HG03060 (cell line): ENCODE measurements around the gene CEP85L.
A peak's percentile ranks its signal among the peaks of the same experiment; 100 is the strongest.

ENCODE experiments used
- ATAC-seq: cut with Tn5 transposase; IDR thresholded peaks from one replicate; pipeline ENCODE4 v1.9.1; 2021; ENCODE audit warnings: low read depth, moderate number of reproducible peaks; ENCODE audit not compliant: unreplicated experiment

The CEP85L gene

DNA sequence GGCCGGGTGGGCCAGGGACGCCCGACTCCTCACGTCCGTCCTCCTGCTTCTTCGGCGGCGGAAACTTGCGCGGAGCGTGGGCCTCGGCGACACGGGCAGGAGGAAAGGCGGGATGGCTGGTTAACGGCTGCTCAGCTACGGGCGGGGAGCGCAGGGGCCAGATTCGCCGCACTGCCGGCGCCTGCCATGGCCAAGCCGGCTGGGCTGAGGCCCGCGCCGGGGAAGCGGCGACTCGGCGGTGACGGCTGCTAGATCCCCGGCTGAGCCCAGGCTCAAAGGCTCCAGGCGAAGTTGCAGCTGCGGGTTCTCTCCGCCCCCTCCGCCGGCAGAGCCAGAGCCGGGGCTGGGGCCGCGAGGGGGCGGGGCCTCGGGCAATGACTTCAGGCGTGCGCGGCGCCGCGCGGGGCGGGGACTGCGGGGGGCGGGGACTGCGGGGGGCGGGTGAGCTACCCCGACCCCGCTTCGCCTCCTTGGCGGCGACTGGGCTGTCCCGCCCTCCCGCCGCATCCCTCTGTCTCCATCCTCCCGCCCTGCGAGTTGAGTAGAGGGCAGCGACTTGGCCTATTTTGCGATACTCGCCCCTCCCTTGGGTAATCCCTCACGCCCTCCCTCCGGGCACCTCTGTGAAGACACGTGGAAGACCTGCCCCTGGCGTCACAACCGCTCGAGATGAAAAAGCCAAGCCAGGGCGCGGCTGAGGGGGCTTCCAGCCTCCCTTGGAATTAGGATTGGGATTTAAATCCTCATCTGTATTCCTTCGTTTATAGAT, at the start of gene CEP85L:
TSS of gene CEP85L (minus strand) at position 310 of the 769 bp plus-strand sequence. CDS start 322 bp downstream, outside the sequence.
- ATAC-seq: peak; percentile 65

DNA sequence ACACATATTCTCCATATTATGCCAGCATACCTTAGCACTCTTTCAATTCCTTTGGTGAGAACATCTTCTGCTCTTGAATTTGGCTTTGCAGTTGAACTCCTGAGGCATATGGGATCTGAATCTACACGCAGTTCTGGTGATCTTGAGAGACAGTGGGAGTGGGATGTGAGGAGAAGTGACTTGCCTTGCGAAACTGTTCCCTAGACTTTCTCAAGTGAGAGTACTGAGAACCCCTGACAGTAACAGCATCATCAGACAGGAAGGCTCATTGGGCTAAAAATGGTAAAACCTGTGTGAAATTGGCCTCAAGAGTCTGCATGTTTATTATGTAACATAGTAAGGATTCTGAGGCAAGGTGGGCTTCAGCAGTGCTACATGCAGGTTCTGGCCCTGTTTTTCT, 49.1 kb upstream of the CEP85L start:
- ATAC-seq: no peak

DNA sequence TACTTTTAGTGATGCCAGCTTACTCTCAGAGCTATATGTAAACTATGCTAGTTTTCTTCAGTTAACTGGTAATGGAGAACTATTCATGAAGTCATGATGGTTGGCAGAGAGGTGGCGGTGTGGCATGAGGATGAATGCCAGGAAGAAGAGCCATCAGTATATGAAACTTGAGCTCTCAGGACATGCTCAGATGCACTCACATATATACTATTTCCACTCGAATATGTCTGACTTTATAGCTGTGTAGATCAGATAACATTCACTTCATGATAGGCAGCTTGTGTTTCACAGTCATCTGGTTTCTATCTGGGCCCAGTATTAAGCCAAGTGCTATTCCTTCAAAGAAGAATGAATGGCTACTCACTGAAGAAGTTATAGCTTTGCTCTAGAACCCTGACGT, 46.2 kb upstream of the CEP85L start:
- no peak for ATAC-seq

DNA sequence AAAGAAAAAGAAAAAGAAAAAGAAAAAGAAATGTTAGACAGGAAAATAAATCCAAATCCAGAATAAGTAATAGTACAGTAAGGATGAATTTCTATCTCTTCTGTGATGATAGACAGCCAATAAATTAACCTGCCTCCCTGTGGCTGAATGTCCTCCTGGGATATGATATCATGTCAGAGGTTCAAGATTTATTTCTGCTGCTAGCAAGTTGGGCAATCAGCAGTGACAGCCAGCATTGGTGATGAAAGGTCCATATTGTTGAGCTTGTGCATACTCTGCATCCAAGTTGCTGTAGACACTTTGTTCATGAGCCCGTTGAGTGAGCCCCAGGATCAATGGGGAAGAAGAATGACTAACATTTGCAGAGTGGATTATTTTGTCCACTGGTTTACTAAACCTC, 44.9 kb upstream of the CEP85L start:
- ATAC-seq: no peak

DNA sequence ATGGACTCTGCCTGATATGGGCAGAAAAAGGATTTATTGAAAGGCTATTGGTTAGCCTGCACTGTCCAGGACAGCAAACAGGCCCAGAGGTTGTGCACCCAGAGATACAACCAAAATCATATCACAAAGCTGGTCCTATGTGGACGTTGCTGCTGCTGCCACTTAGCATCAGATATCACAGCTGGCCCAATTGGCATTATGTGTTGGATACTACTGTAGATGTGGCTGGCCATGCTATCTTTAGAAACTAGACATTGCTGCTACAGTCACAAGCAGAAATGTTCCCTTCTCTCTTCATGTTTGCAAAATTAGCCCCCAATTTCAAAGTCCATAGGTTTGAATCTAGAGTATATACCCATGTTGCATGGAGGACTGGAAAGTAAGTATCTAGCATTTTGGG, 42.2 kb upstream of the CEP85L start:
- no peak for ATAC-seq

DNA sequence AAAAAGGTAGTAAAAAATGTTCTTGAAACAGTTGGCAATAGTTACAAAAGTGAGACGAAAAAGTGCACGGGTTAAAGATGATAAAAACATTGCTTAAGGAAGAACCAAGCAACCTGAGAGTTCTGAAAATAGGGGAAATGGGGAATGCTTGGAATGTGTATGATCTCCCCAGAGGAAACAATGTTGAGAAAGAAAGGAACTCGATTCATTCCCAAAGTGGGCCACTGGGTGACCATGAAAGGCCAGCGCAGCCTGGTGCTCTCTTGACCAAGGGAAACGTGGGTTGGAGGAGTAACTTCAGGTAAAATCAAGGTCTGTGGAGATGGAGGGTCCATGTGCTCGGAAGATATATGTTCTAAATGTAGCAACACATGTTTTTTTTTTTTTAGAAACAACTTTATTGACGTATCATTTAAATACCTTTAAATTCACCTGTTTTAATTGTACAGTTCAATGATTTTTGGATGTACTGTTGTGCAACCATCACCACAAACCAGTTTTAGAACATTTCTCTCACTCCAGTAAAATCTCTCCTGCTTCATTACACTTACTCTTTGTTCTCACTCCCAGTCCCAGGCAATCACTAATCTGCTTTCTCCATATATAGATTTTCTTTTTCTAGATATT, 34.5 kb upstream of the CEP85L start:
- no peak for ATAC-seq

DNA sequence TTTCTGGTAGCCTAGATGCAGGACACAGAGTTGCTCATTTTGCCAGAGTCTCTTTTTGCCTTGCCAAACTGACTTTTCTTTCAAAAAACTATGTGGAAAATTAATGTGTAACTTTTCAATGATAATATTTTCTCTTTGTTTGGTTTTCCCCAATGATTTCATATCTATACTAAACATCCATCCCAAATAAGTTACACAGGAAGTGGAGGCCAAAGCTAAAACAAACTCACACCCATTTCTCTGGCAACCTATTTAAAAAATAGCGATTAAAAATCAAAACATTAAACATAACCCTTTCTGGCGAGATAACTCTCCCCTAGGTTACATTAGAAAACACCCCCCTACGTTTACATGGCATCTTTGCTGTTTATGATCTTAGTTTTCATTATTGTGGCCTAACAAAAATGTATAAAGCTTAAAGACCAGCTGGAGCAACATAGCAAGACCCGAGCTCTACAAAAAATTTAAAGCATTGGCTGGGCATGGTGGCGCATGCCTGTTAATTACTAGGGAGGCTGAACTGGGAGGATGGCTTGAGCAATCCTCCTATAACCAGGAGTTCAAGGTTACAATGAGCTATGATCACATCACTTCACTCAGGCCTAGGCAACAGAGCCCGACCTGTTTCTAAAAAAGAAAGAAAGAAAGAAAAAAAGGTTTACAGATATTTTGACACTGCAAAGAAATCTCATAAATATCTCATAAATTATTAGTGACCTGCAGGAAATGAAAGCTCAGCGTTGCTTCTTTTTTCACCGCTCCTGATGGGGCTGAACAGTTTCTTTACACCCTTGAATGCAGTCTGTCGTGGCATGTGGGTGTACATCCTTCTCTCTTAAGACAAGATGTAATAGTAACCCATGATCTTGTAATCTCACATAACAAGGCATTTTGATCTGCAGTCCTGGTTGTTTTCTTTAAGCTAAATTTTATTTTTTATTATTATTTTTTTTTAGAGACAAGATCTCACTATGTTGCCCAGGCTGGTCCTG, 32.8 kb upstream of the CEP85L start:
- no peak for ATAC-seq

DNA sequence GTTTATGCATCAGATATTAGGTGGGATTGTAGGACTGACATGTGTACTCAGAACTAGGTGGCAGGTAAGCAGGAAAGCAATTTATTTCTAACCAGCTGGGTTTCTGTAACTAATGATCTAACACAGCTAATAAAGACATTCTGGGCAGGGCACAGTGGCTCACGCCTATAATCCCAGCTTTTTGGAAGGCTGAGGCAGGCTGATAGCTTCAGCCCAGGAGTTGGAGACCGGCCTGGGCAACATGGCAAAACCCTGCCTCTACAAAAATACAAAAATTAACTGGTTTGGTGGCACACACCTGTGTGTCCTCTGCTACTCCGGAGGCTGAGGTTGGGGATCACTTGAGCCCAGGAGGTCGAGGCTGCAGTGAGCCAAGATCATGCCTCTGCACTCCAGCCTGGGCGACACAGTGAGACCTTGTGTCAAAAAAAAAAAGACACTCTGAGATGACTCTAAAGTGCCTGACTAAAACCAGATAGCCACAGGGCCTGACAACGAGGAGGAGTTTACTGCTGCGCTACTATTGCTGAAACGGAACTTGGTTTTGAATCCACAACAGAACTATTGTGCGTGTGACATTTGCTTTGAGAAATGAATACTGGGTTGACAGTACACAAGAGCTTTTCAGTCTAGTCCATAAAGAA, 29.2 kb upstream of the CEP85L start:
- ATAC-seq: no peak

DNA sequence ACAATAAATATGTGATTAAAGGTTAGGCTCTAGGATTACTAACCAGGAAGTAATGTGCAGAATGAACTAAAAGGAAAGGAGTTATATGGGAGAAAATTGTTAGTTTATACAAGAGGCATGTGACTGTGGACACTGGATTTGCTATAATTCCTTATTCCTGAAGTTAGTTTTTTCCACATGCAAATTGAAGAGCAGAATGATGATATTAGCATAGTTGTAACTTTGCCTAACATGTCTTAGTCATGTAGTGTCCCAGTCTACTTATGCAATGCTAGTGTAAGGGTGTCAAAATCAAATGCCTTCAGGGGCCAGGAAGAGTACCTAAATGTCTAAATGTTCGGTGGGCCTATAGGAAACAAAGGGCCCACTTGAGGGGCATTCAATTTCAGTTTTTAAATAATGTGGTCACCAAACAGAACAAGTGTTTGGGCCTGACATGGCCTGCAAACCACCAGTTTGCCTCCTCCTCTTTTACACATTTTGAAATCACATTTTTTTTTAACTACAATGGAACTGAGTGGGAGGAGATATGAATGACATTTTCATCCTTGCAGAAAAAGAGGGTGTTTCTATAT, 28.0 kb upstream of the CEP85L start:
- ATAC-seq: no peak

DNA sequence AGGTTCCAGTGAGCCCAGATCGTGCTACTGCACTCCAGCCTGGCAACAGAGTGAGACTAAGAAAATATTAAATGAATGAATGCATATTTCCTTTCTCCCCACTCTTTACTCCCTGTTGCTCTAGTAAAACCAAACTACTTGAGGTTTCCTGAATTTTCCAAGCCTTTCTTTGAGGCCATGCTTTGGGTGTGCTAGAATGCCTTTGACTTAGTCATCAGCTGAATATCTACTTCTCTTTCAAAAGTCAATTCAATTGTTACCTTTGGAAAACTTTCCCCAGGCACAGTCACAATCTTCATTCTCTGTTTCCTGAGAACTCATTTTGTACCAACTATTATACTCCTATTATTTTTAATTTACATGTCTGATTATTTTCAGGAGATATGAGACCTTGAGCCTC, 27.5 kb upstream of the CEP85L start:
- ATAC-seq: no peak

DNA sequence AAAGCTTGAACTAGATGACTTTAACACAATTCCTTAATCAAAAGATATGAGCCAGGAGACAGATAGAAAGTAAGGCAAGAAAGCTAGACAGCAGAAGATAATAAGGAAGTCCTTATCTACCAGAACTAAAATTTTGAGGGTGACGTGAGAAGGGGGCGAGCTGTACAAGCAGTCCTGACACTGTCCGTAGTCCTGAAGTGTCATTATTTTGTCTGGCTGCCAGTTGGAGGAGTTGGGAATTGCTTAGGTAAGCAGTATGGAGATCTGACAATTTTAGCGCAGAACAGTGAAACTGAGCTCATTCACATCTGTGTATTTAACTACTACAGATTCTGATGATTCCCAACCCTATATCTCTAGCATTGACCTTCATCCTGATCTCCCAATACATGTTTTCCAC, 25.8 kb upstream of the CEP85L start:
- ATAC-seq: no peak

DNA sequence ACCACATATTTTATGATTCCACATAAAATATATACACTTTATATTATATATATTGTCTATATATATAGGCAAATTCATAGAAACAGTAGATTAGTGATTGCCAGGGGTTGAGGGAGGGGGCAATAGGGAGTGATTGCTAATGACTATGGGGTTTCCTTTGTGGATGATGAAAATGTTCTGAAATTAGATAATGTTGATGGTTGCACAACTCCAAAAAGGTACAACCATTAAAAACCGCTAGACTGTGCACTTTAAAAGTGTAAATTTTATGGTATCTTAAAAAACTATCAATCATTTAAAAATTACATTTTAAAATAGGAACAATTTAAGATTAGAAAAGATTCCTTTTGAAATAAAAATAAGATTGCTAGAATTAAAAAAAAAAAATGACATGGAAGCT, 23.8 kb upstream of the CEP85L start:
- no peak for ATAC-seq

DNA sequence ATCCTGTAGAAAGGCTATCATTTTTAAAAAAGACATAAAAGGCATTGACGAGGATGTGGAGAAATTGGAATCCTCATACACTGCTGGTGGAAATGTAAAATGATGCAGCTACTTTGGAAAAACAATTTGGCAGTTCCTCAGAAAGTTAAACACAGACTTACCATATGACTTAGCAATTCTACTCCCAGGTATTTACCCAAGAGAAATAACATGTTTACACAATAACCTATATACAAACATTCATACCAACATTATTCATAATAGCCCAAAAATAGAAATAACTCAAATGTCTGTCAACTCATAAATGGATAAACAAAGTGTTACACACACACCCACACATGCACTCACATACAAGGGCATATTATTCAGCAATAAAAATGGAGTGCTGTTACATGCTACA, 23.4 kb upstream of the CEP85L start:
- no peak for ATAC-seq

DNA sequence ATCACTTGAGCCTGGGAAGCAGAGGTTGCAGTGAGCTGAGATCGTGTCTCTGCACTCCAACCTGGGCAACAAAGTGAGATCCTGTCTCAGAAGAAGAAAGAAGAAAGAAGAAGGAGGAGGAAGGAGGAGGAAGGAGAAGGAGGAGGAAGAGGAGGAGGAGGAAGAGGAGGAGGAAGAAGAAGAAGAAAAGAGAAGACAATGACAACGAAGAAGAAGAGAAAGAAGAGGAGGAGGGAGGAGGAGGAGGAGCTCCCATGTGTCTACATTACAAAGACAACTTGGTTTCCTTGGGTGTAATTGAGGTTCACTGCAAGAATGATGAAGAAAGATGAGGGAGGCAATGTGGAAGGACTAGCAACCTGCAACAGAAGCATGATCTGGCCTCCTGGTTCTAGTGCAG, 21.3 kb upstream of the CEP85L start:
- no peak for ATAC-seq

DNA sequence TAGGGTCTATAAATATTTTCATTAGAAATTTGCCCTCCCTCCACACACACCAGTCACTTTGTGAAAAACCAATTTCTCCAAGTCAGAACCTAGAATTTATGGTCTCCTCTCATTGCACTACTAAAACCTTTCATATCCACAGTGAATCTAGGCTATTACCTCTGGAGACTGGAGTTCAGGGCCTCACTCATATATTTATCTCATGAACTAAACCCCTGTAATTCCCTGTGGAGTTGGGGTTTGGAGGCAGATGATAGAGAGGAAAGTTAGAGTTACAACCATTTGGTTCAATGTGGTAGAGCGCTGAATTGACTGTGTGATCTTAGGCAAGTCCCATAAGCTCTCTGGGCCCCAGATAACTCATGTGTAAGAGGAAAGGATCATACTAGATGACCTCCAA, 18.2 kb upstream of the CEP85L start:
- ATAC-seq: no peak

DNA sequence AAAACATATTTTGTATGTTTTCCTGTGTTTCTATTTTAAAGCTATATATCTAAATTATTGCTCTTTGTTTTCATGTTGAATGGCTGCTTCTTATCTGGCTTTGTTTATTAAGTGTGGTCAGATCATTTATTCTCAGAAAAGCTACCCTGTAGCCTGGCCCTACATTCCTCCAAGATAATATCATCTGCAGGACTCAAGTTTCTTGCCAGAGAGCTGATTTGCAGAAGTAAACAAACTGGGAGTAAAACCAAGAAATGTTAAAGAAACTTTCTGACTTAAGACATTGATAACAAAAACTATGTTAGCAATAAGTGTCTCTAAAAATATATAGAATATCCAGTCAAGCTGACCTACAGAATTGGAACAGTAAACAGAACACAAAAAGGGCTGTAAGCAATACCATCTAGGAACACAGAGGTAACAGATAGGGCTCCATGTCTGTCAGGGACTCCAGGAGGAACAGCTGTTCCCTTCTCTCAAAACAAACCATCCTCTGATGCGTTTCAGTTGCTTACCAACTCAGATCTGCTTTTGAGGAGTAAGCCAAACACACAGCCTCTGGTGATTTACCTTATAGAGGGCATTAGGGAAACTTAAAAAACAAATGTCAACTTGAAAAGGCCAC, 17.5 kb upstream of the CEP85L start:
- no peak for ATAC-seq

DNA sequence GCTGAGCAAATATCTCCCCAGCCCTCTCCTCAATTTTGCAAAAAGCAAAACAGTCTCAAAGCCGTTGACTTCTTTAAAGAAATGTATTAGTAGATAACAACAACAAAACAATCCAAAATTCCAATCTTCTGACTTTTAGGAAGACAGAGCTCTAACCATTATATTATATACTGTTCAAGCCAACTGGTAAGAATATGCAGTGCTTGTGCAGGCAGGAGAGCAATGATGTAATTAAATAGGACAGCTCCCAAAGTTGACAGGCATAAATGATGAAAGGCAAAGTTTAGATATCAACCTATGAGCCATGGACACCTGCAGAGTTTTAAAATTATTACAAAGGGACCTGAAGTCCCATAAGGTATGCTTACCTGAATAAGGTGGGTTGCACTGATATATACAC, 16.6 kb upstream of the CEP85L start:
- ATAC-seq: no peak

DNA sequence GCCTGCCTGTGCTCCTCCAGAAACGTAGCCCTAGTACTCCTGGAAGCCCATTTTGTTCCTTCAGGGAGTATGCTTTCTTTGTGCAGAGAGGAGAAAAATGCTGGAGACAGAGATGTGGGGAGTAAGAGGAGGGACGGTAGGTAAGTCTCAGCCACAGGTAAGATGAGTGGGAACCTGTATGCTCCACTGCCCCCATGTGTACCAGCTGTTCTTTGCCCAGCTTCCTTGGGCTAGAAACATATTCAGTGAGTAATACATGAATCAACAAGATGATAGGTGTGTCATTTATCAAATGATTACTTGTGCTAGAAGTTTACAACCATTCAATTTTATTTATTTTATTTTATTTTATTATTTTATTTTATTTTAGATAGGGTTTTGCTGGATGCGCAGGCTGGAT, 13.6 kb upstream of the CEP85L start:
- ATAC-seq: no peak

DNA sequence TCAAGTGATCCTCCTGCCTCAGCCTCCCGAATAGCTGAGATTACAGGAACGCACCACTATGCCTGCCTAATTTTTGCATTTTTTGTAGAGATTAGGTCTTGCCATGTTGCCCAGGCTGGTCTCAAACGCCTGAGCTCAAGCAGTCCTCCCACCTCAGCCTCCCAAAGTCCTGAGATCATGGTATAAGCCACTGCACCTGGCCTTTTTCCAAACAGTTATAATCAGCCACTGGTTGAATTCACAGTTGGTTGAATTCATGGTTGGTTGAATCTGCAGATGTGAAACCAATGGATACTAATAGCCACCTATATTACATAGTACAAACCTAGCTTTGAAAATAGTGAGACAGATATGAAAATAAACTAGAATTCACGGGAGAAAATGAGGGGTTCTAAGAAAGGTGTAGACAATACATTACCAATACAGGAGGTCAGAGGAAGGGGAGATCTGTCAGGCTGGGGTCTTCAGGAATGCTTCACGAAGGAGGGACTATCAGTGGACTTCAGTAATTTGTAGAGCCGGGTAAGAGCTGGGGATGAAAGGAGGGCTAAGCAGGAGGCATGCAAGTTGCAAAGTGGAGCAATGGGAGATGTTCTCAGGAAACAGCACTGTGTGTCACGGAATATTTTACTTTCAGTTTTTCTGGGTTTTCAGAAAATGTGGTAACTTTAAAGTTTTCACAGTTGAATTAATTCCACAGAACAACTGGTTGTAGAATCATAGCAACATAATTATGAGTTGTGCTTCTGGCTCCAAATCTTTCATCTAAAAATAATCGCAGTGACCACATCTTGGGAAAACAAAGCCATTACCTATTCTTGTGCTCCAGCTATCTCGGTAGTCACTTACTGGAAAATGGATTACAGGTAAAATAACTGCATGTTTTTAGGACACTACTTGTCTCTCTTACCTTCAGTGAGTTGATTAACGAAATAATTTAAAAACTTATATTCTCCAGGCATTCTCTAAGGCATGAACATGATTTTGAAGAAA, 12.9 kb upstream of the CEP85L start:
- ATAC-seq: no peak
